GM12892 (cell line): ENCODE measurements around the gene PNKD.

Experiments used
- POLR2A ChIP-seq: IDR thresholded peaks from 2 replicates; pipeline ENCODE4 v1.6.1; 2011; ENCODE audit warnings: low read depth, low read length, control low read depth
- POLR2AphosphoS5 ChIP-seq: IDR thresholded peaks from 2 replicates; pipeline ENCODE4 v1.6.1; 2011; ENCODE audit warnings: low read depth, low read length, control low read depth
- TAF1 ChIP-seq: IDR thresholded peaks from 2 replicates; pipeline ENCODE4 v1.6.1; 2011; ENCODE audit warnings: low read depth, mild to moderate bottlenecking, control low read depth, low read length, borderline replicate concordance

DNA sequence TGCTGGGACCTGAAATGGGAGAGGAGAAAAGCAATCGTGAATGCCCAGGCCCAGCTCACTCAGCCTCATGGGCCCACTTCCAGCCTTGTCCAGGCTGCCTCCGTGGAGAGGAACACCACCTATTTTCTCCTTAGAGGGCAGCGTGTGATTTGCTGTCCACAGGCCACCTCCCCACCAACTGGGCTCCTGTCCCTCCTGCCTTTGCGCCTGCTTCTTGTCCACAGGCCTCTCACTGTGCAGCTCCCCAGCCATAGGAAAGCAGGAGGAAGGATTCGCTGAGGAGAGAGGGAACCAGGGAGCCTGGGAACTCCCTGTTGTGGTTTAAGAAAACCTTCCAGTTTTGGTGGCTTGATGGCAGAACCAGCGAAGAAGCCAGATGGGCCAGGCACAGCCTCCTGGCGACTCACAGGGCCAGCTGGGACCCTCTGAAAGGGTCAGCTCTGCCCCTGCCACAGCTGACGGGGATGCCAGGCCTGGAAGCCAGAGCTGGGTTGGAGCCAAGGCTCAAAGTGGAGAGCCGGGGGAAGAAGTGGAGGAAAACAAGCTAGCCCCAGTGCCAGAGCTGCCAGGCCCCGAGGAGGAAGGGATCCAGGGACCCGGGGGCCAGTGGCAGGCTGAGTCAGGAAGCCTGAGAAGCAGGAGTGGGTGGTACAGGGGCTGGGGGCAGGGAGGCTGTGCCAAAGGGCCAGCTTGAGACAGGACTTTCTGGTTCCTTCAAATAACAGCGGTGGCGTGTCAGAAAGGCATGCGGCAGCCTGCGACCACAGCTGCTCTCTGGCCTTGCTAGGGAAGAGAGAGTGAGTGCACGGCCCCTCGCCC, 12.1 kb downstream of the PNKD start:
- TF ChIP-seq TAF1 (no peak), POLR2AphosphoS5 (no peak), POLR2A (no peak)
